Psoas muscle (tissue), 8 donors: ENCODE results near the gene LETMD1. TPM values are rescaled to one million over a fixed set of nuclear protein-coding genes. Genes with fewer than 3 reads are reported as not detected.

Source experiments
- ATAC-seq, 4 donors: fragments of 200-7000 bp; cut with Tn5 transposase; one replicate each; pipeline ENCODE4 v1.9.1; 2020; ENCODE audit warnings: moderate library complexity in 3 of 4, mild to moderate bottlenecking in 2 of 4
- DNase-seq, 2 donors: peaks; one replicate each; pipeline ENCODE4 v3.0.0-alpha.2; 2020
- H3K27ac ChIP-seq: fragments of 200-600 bp; one replicate; pipeline ENCODE4 v1.8.0; 2022
- H3K27me3 ChIP-seq, 3 donors: fragments of 200-600 bp in 1 of 3; one replicate each; pipeline versions ENCODE4 v1.6.1 to v1.8.0; 2013 to 2022; ENCODE audit warnings: low read length in 2 of 3, mild to moderate bottlenecking in 2 of 3, moderate library complexity in 1 of 3; ENCODE audit not compliant: insufficient read depth in 3 of 3
- H3K36me3 ChIP-seq, 2 donors: fragments of 200-600 bp in 1 of 2; one replicate each; pipeline versions ENCODE4 v1.6.1 to v1.8.0; 2013 to 2022; ENCODE audit warnings: low read depth in 1 of 2, mild to moderate bottlenecking in 1 of 2, moderate library complexity in 1 of 2; ENCODE audit not compliant: insufficient read depth in 1 of 2
- H3K4me1 ChIP-seq: fragments of 200-600 bp; one replicate; pipeline ENCODE4 v1.8.0; 2022
- H3K4me3 ChIP-seq: fragments of 200-600 bp; one replicate; pipeline ENCODE4 v1.8.0; 2022; ENCODE audit warnings: mild to moderate bottlenecking
- H3K9me3 ChIP-seq: fragments of 200-600 bp; one replicate; pipeline ENCODE4 v1.8.0; 2022
- WGBS, 3 donors: extraction: QIAGEN DNeasy Blood & Tissue Kit; methylation state at CpG; one replicate each; pipeline versions ENCODE4 v1.1.6 to v1.1.7; 2013; 5-methylcytosine and 5-hydroxymethylcytosine counted together
- intact Hi-C, 2 donors: fragments of 100-400 bp; cut with DNase I; formaldehyde crosslinking; loops; one replicate each; pipeline versions ENCODE4 v1.11.0 to v1.14.2; 2022
- polyA plus RNA-seq, 3 donors: library from polyadenylated mRNA; stranded (reverse); fragments of 200-250 nt; gene quantifications; one replicate each; pipeline ENCODE4 v1.2.3, GENCODE V29; 2013
- total RNA-seq, 4 donors: library from RNA; stranded (reverse); fragmentation: NEBNext Ultra II Directional in 2 of 4; extraction: Animal tissue kit (Norgen Biotek cat#: 25700) in 2 of 4; gene quantifications; one replicate each; pipeline versions ENCODE4 v1.2.1 to v1.2.4, GENCODE V29; 2021 to 2023
- TF ChIP-seq, protein P1 (sequence below): fragments of 200-600 bp; IDR thresholded peaks from one replicate; pipeline ENCODE4 v1.8.0; 2022; ENCODE audit warnings: antibody characterized with exemption
- donor health status: healthy with polysubstance abuse.
- donor health status: DM: no; HTN: no; CAD: no; lungs with moderate emphysema.
- donor health status: Bipolar disorder and iron deficiency.
- donor health status: healthy.
- donor health status: DM: yes; HTN: yes; CAD: no.
- donor health status: DM: no; HTN: no; CAD: no.
- donor health status: DM: no; HTN: no; CAD: no.
- donor health status: DM: yes; HTN: yes; CAD: no.

The LETMD1 gene
- total and polyA plus RNA-seq, 7 donors: 17.4 to 41.5 (median 27.7) TPM

DNA sequence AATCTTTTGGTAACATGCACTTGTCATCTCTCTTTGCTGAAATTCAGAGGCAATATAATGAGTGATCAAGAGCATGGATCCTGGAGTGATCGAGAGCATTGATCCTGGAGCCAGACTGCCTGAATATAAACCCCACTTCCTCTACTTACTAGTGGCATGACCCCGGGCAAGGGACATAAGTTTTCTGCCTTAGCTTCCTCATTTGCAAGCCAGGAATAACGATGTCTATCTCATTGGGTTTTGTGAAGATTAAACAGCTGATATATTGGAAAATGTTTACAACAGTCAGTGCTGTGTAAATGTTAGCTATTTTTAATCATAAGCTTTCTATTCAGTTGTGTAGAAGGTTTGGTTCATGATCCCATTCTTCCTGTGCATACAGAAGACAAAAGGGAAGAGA lies 37.6 kb downstream of the LETMD1 start:
- DNase-seq (no peak), ATAC-seq (no peak)
- no peaks in the 10 kb centered on the region for H3K27me3 ChIP-seq
- peaks cover 6% of the 10 kb centered on the region for H3K4me1 ChIP-seq
- TF ChIP-seq, protein P1, sequence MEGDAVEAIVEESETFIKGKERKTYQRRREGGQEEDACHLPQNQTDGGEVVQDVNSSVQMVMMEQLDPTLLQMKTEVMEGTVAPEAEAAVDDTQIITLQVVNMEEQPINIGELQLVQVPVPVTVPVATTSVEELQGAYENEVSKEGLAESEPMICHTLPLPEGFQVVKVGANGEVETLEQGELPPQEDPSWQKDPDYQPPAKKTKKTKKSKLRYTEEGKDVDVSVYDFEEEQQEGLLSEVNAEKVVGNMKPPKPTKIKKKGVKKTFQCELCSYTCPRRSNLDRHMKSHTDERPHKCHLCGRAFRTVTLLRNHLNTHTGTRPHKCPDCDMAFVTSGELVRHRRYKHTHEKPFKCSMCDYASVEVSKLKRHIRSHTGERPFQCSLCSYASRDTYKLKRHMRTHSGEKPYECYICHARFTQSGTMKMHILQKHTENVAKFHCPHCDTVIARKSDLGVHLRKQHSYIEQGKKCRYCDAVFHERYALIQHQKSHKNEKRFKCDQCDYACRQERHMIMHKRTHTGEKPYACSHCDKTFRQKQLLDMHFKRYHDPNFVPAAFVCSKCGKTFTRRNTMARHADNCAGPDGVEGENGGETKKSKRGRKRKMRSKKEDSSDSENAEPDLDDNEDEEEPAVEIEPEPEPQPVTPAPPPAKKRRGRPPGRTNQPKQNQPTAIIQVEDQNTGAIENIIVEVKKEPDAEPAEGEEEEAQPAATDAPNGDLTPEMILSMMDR: no peak
- intact Hi-C loops: no loop called here
- no peak overlapping the region for H3K27ac ChIP-seq
- no peaks in the 10 kb centered on the region for H3K9me3 ChIP-seq
- WGBS, 3 donors: 80 to 85% (median 83%) methylated on average over 3 of the region's 3 CpGs
- H3K4me3 ChIP-seq: no peak overlapping the region
- peaks cover 0 to 17% of the 10 kb centered on the region in 2 donors for H3K36me3 ChIP-seq

DNA sequence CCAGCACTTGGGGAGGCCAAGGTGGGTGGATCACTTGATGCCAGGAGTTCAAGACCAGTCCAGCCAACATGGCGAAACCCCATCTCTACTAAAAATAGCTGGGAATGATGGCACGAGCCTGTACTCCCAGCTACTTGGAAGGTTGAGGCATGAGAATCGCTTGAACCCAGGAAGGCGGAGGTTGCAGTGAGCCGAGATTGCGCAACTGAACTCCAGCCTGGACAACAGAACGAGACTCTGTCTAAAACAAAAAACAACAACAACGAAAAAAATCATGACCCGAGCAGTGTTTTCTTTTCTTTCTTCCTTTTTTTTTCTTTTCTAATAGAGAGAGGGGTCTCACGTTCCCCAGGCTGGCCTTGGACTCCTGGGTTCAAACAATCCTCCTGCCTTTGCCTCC lies 38.8 kb downstream of the LETMD1 start:
- 46 to 68% (median 49%) methylated on average over 10 of the region's 10 CpGs for WGBS, 3 donors
- no peaks in the 10 kb centered on the region for H3K27me3 ChIP-seq
- DNase-seq (no peak), ATAC-seq (peak in 1 of 4 donors; percentile 50)
- no peak overlapping the region for H3K27ac ChIP-seq
- intact Hi-C loops: no loop called here
- peaks cover 3% of the 10 kb centered on the region for H3K4me1 ChIP-seq
- peaks cover 0 to 22% of the 10 kb centered on the region in 2 donors for H3K36me3 ChIP-seq
- H3K9me3 ChIP-seq: no peaks in the 10 kb centered on the region
- H3K4me3 ChIP-seq: no peak overlapping the region
- TF ChIP-seq, protein P1: no peak

DNA sequence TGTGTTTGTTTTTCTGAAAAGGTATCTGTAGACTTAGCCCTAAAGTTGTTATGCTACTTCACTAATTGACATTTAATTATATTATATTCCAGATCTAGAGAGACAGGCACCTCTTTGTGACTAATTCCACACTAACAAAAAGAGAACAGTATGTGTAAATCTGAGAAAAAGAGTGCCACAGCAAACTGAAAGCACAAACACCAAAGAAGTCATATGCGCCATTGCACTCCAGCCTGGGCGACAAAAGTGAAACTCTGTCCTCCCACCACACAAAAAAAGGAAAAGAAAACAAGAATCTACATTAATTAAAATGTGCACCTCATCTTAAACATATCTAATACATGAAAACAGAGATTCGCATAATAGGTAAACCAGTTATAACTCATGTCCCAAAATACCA lies 39.7 kb downstream of the LETMD1 start:
- peaks cover 0 to 23% of the 10 kb centered on the region in 2 donors for H3K36me3 ChIP-seq
- no peak overlapping the region for H3K27ac ChIP-seq
- H3K27me3 ChIP-seq: no peaks in the 10 kb centered on the region
- ATAC-seq (no peak), DNase-seq (no peak)
- TF ChIP-seq, protein P1: no peak
- intact Hi-C loops: no loop called here
- no peaks in the 10 kb centered on the region for H3K9me3 ChIP-seq
- 95 to 99% (median 96%) methylated on average over 3 of the region's 3 CpGs for WGBS, 3 donors
- no peaks in the 10 kb centered on the region for H3K4me1 ChIP-seq
- no peak overlapping the region for H3K4me3 ChIP-seq

DNA sequence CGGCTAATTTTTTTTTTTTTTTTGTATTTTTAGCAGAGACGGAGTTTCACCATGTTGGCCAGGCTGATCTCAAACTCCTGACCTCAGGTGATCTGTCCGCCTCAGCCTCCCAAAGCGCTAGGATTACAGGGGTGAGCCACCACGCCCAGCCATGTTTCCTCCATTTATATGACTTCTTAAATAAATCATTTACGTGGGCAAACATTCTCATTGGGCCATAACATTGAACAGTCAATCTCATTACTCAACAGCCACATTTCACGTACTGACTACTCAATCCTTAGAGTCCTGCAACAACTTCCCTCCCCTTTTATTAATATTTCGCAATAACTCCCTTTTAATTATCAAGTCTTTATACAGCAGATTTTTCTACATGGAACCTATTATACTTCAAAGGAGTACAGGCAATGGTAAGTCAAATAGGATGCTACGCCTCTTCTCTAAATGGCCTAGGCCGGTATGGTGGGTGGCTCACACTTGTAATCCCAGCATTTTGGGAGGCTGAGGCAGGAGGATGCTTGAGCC lies 42.6 kb downstream of the LETMD1 start:
- Histone ChIP-seq H3K27ac (no peak overlapping the region), H3K27me3 (no peaks in the 10 kb centered on the region), H3K4me3 (no peak overlapping the region), H3K36me3 (peaks cover 0 to 50% of the 10 kb centered on the region in 2 donors), H3K4me1 (no peaks in the 10 kb centered on the region), H3K9me3 (no peaks in the 10 kb centered on the region)
- DNase-seq (no peak), ATAC-seq (no peak)
- TF ChIP-seq, protein P1: no peak
- 90 to 98% (median 97%) methylated on average over 10 of the region's 10 CpGs for WGBS, 3 donors
- intact Hi-C loops: no loop called here

DNA sequence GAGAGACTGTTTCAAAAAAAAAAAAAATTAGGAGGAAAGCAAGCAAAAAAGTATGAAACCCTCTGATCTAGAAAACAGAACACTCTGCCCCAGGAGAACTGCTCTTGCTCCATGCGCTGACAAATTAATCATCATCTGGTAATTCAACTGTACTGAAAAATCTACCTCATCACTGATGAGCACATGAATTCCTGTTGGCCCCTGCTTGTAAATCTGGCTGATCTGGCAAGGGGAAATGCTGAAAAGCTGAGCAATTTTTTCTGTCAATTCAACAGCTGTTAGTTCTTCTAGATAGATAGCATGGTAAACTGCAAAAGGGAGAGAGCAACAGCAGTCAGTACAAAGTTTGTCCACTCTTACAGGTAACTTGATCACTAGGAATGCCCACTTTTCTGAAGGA lies 50.5 kb downstream of the LETMD1 start:
- DNase-seq (no peak), ATAC-seq (no peak)
- TF ChIP-seq, protein P1: no peak
- H3K36me3 ChIP-seq: peaks cover 5 to 98% of the 10 kb centered on the region in 2 donors
- 92 to 100% (median 95%) methylated on average over 1 of the region's 1 CpG for WGBS, 3 donors
- no peaks in the 10 kb centered on the region for H3K9me3 ChIP-seq
- H3K4me1 ChIP-seq: no peaks in the 10 kb centered on the region
- intact Hi-C loops: no loop called here
- no peak overlapping the region for H3K27ac ChIP-seq
- H3K4me3 ChIP-seq: no peak overlapping the region
- H3K27me3 ChIP-seq: no peaks in the 10 kb centered on the region
